ENCODE results near the gene DIS3L2.

Gene DIS3L2

GRCh38 chr2:232276733-232277313, 315.3 kb downstream of the DIS3L2 start:
- no peak for DNase-seq

GRCh38 chr2:232278534-232278933, 317.0 kb downstream of the DIS3L2 start:
- no peak for DNase-seq

GRCh38 chr2:232280341-232280740, 318.8 kb downstream of the DIS3L2 start:
- DNase-seq: no peak

- DNase-seq: no peak
Observed at GRCh38 chr2:232281858-232282507, 320.5 kb downstream of the DIS3L2 start.

GRCh38 chr2:232282508-232283055, 321.1 kb downstream of the DIS3L2 start:
- DNase-seq: no peak

- no peak for DNase-seq
Observed at GRCh38 chr2:232286001-232286868, 324.7 kb downstream of the DIS3L2 start.

- no peak for DNase-seq
Observed at GRCh38 chr2:232287316-232287715, 325.8 kb downstream of the DIS3L2 start.

- DNase-seq: no peak
Observed at GRCh38 chr2:232288489-232289030, 327.0 kb downstream of the DIS3L2 start.

GRCh38 chr2:232290668-232291067, 329.2 kb downstream of the DIS3L2 start:
- no peak for DNase-seq

- no peak for DNase-seq
Observed at GRCh38 chr2:232291343-232291742, 329.8 kb downstream of the DIS3L2 start.

GRCh38 chr2:232292395-232293154, 331.1 kb downstream of the DIS3L2 start:
- peak; percentile 35 for DNase-seq

- DNase-seq: no peak
Observed at GRCh38 chr2:232293191-232293590, 331.7 kb downstream of the DIS3L2 start.

- no peak for DNase-seq
Observed at GRCh38 chr2:232295971-232296370, 334.5 kb downstream of the DIS3L2 start.

GRCh38 chr2:232296776-232297525, 335.4 kb downstream of the DIS3L2 start:
- DNase-seq: no peak

- DNase-seq: no peak
Observed at GRCh38 chr2:232299084-232299483, 337.6 kb downstream of the DIS3L2 start.

- DNase-seq: no peak
Observed at GRCh38 chr2:232299927-232300674, 338.6 kb downstream of the DIS3L2 start.

- DNase-seq: no peak
Observed at GRCh38 chr2:232300894-232301387, 339.4 kb downstream of the DIS3L2 start.

GRCh38 chr2:232304236-232304635, 342.7 kb downstream of the DIS3L2 start:
- DNase-seq: no peak

GRCh38 chr2:232306741-232307305, 345.3 kb downstream of the DIS3L2 start:
- no peak for DNase-seq

- DNase-seq: no peak
Observed at GRCh38 chr2:232307854-232308253, 346.3 kb downstream of the DIS3L2 start.
